Stimulated activated naive B cell treated with anti-CD40 and anti-IgM and Interleukin-4, amounts not matched to agents 10 μg/mL and 1 μg/mL and 100 μg/mL, for 72 hours (primary cell): ENCODE results near the gene GGA3.

ENCODE experiments used
- ATAC-seq, 2 donors: fragments of 150-1000 bp; cut with Tn5 transposase; replicated peaks; 2 replicates each; pipeline ENCODE4 v1.10.0; 2021; ENCODE audit warnings: moderate library complexity in 1 of 2
- DNase-seq: peaks from one replicate; pipeline ENCODE4 v3.0.0; 2021
- H3K27ac Mint-ChIP-seq: one replicate; pipeline ENCODE4 v1.8.0; 2022; ENCODE audit warnings: mild to moderate bottlenecking, mixed read lengths
- H3K27me3 Mint-ChIP-seq, 2 donors: one replicate each; pipeline ENCODE4 v1.8.0; 2022; ENCODE audit warnings: mixed read lengths in 2 of 2
- H3K36me3 Mint-ChIP-seq, 2 donors: one replicate each; pipeline ENCODE4 v1.8.0; 2022; ENCODE audit warnings: mixed read lengths in 2 of 2, mild to moderate bottlenecking in 1 of 2
- H3K4me1 Mint-ChIP-seq, 2 donors: one replicate each; pipeline ENCODE4 v1.8.0; 2022; ENCODE audit warnings: mixed read lengths in 2 of 2, mild to moderate bottlenecking in 1 of 2
- H3K4me3 Mint-ChIP-seq, 2 donors: one replicate each; pipeline ENCODE4 v1.8.0; 2022; ENCODE audit warnings: mild to moderate bottlenecking in 2 of 2, mixed read lengths in 2 of 2, moderate library complexity in 1 of 2
- H3K9me3 Mint-ChIP-seq, 2 donors: one replicate each; pipeline ENCODE4 v1.8.0; 2022; ENCODE audit warnings: mixed read lengths in 2 of 2, mild to moderate bottlenecking in 1 of 2

GGA3 gene

DNA sequence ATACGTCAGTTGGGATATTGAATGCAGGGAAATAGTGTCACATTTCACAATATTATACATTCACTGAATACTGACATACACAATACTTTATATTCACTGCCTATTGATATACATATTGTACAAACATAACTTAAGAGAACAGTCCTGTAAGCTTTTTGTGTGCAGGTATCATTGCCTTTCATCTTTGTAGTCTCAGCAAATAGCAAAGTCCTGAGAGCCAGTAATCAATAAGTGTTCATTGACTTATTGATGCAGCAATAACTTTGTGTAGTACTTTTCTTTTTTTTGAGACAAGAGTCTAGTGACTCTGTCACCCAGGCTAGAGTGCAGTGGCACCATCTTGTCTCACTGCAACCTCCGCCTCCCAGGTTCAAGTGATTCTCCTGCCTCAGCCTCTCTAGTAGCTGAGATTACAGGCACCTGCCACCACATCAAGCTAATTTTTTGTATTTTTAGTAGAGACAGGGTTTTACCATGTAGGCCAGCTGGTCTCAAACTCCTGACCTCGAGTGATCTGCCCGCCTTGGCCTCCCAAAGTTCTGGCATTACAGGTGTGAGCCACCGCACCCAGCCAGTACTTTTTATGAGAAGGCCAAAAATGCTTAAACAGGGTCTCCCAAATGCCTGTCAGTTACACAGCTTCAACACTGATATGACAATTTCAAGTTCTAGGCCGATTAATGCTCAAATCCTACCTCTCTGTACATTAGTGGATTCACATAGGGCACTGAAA, 61.4 kb downstream of the GGA3 start:
- Mint-ChIP-seq H3K27ac (no peak overlapping the region), H3K9me3 (no peaks in the 10 kb centered on the region), H3K4me3 (no peak overlapping the region), H3K4me1 (peaks cover 4 to 6% of the 10 kb centered on the region in 2 donors), H3K36me3 (no peaks in the 10 kb centered on the region), H3K27me3 (peaks cover 0 to 4% of the 10 kb centered on the region in 2 donors)
- DNase-seq: no peak
- ATAC-seq: no peak

DNA sequence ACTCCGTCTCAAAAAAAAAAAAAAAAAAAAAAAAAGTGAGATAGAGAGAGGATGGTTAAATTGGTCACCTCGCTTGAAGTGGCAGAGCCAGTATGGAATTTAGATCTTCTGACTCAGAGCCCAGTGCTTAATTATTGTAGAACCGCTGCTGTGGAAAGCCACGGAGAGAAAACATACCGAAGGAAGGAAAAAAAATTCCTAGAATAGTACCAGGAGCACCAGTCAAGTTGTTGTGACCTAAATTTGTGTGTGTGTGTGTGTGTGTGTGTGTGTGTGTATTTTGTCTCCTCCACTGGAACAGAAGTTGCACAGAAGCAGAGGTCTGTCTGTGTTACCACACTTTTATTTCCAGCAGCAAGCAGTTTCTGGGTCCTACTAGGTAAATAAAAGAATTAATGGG, 66.5 kb downstream of the GGA3 start:
- DNase-seq (no peak), ATAC-seq (no peak)
- H3K4me1 Mint-ChIP-seq: no peaks in the 10 kb centered on the region
- peaks cover 0 to 4% of the 10 kb centered on the region in 2 donors for H3K27me3 Mint-ChIP-seq
- no peaks in the 10 kb centered on the region for H3K36me3 Mint-ChIP-seq
- H3K4me3 Mint-ChIP-seq: no peak overlapping the region
- H3K27ac Mint-ChIP-seq: no peak overlapping the region
- H3K9me3 Mint-ChIP-seq: no peaks in the 10 kb centered on the region

DNA sequence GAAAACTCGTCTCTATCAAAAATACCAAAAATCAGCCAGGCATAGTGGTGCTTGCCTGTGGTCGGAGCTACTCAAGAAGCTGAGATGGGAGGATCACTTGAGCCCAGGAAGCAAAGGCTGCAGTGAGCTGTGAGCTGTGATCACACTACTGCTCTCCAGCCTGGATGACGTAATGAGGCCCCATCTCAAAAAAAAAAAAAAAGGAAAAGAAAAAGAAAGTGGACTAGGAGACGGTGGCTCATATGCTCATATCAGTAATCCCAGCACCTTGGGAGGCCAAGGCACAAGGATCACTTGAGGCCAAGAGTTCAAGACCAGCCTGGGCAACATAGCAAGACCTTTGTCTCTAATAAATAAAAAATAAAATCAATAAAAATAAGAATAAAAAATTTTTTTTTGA, 69.8 kb downstream of the GGA3 start:
- no peak for DNase-seq
- ATAC-seq: no peak
- peaks cover 0 to 7% of the 10 kb centered on the region in 2 donors for H3K4me1 Mint-ChIP-seq
- H3K27me3 Mint-ChIP-seq: no peaks in the 10 kb centered on the region
- no peak overlapping the region for H3K4me3 Mint-ChIP-seq
- no peak overlapping the region for H3K27ac Mint-ChIP-seq
- no peaks in the 10 kb centered on the region for H3K9me3 Mint-ChIP-seq
- H3K36me3 Mint-ChIP-seq: no peaks in the 10 kb centered on the region

DNA sequence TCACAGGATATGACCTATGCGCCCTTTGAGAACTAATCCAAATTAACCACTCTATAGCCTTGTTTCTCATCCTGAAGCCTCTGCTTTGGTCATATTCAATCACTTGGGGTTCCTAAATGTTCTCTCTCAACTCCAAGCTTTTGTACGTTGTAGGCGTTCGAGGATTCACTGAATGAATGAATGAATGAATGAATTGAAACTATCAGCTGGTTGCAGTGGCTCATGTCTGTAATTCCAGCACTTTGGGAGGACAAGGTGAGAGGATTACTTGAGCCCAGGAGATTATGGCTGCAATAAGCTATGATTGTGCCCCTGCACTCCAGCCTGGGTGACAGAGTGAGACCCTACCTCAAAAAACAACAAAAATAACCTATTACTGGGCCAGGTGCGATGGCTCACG, 72.8 kb downstream of the GGA3 start:
- H3K27ac Mint-ChIP-seq: no peak overlapping the region
- H3K4me3 Mint-ChIP-seq: no peak overlapping the region
- ATAC-seq (no peak), DNase-seq (no peak)
- H3K4me1 Mint-ChIP-seq: peaks cover 10 to 18% of the 10 kb centered on the region in 2 donors
- H3K27me3 Mint-ChIP-seq: no peaks in the 10 kb centered on the region
- H3K9me3 Mint-ChIP-seq: no peaks in the 10 kb centered on the region
- H3K36me3 Mint-ChIP-seq: peaks cover 0 to 2% of the 10 kb centered on the region in 2 donors
